Panc1 (cell line): ENCODE results near the gene PTX4. TPM values are rescaled to one million over a fixed set of nuclear protein-coding genes. Genes with fewer than 3 reads are reported as not detected.

Experiments used
- ATAC-seq: fragments of 200-7000 bp; cut with Tn5 transposase; 2 replicates; pipeline ENCODE4 v1.9.1; 2020; ENCODE audit warnings: mild to moderate bottlenecking, moderate library complexity
- BruUV-seq: library from RNA; stranded (reverse); fragments of 400-500 nt; replicated peaks from 2 replicates; lab custom pipeline; 2021; lab: Mats Ljungman, UMichigan
- CTCF ChIA-PET: fragments of 300-600 bp; sonication (Branson Sonifier 250); formaldehyde crosslinking; loops from one replicate; lab custom pipeline; 2022; ENCODE audit warnings: antibody characterized with exemption; lab: Charles Lee
- POLR2A ChIA-PET: fragments of 300-600 bp; sonication (Branson Sonifier 250); formaldehyde crosslinking; loops from one replicate; lab custom pipeline; 2022; ENCODE audit warnings: antibody characterized with exemption; lab: Charles Lee
- DNase-seq: peaks from one replicate; pipeline ENCODE4 v3.0.0-alpha.2; 2010; ENCODE audit warnings: low read depth, low spot score
- H3K27ac ChIP-seq: 2 replicates; pipeline ENCODE4 v1.5.1; 2011; ENCODE audit warnings: mild to moderate bottlenecking, low read length, inconsistent platforms
- H3K27me3 ChIP-seq: fragments of 200-500 bp; sonication (Bioruptor generic); 2 replicates; pipeline ENCODE4 v1.6.0; 2014; ENCODE audit warnings: low read length, inconsistent platforms; ENCODE audit not compliant: control insufficient read depth, insufficient read depth
- H3K36me3 ChIP-seq: fragments of 200-500 bp; sonication (Bioruptor generic); 2 replicates; pipeline ENCODE4 v1.5.1; 2014; ENCODE audit warnings: inconsistent platforms, mild to moderate bottlenecking, low read length, moderate library complexity; ENCODE audit not compliant: control insufficient read depth, insufficient read depth
- H3K4me1 ChIP-seq: 2 replicates; pipeline ENCODE4 v1.5.1; 2011; ENCODE audit warnings: inconsistent platforms, mild to moderate bottlenecking, low read length, moderate library complexity; ENCODE audit not compliant: control insufficient read depth, insufficient read depth
- H3K4me3 ChIP-seq, 2 experiments: 2 replicates each; pipeline ENCODE4 v1.5.1; 2011 to 2012; ENCODE audit warnings: low read depth in 2 of 2, low read length in 2 of 2, mild to moderate bottlenecking in 2 of 2, inconsistent platforms in 1 of 2, moderate library complexity in 1 of 2
- H3K9me3 ChIP-seq: fragments of 200-500 bp; sonication (Bioruptor generic); 2 replicates; pipeline ENCODE4 v1.5.1; 2014; ENCODE audit warnings: low read depth, mild to moderate bottlenecking, inconsistent platforms, low read length, moderate library complexity; ENCODE audit not compliant: control insufficient read depth, insufficient read depth
- CTCF ChIP-seq: fragments of 450-650 bp; IDR thresholded peaks from 2 replicates; pipeline ENCODE4 v1.5.1; 2017; ENCODE audit warnings: mild to moderate bottlenecking
- POLR2AphosphoS5 ChIP-seq: IDR thresholded peaks from 2 replicates; pipeline ENCODE4 v1.6.1; 2012; ENCODE audit warnings: mild to moderate bottlenecking, low read depth, low read length, moderate library complexity
- REST ChIP-seq, 2 experiments: IDR thresholded peaks; 2 replicates each; pipeline ENCODE4 v1.6.1; 2011 to 2012; ENCODE audit warnings: low read depth in 2 of 2, control low read depth in 1 of 2, low read length in 1 of 2, mild to moderate bottlenecking in 1 of 2, moderate library complexity in 1 of 2; ENCODE audit not compliant: insufficient read depth in 1 of 2
- SIN3A ChIP-seq: IDR thresholded peaks from 2 replicates; pipeline ENCODE4 v1.6.1; 2012; ENCODE audit warnings: low read depth, mild to moderate bottlenecking, low read length, moderate library complexity, borderline replicate concordance; ENCODE audit not compliant: insufficient read depth
- TCF7L2 ChIP-seq: IDR thresholded peaks from 2 replicates; pipeline ENCODE4 v1.6.1; 2011; ENCODE audit warnings: mild to moderate bottlenecking, low read depth, low read length, inconsistent platforms
- in situ Hi-C: cut with HindIII; loops from 2 replicates; pipeline ENCODE4 v1.10.0; 2016; ENCODE audit warnings: low sequenced_read_pairs, low pct_unique_long_range_greater_than_20kb
- intact Hi-C: fragments of 100-400 bp; cut with micrococcal nuclease; formaldehyde crosslinking; loops from one replicate; pipeline ENCODE4 v1.10.0; 2022; ENCODE audit not compliant: unreplicated experiment
- total RNA-seq: library from RNA; stranded (reverse); gene quantifications from one replicate; pipeline ENCODE4 v1.2.1, GENCODE V29; 2021; ENCODE audit not compliant: unreplicated experiment

The PTX4 gene
- total RNA-seq, 1 experiment from 2014 or later: not detected

- no peak for ATAC-seq
- intact Hi-C loops: no loop called here
- Histone ChIP-seq H3K9me3 (no peaks in the 10 kb centered on the region), H3K27me3 (no peaks in the 10 kb centered on the region), H3K36me3 (no peaks in the 10 kb centered on the region), H3K4me1 (no peaks in the 10 kb centered on the region), H3K4me3 (no peak overlapping the region), H3K27ac (no peak overlapping the region)
- no TSS peak for BruUV-seq
- in situ Hi-C loops: no loop called here
- DNase-seq: no peak
- CTCF ChIA-PET: no interaction called here
- TF ChIP-seq SIN3A: no peak
- TF ChIP-seq CTCF: no peak
- no peak for TF ChIP-seq POLR2AphosphoS5
- TF ChIP-seq TCF7L2: no peak
- no peak for TF ChIP-seq REST (IDR thresholded peaks at IDR 0.05; ENCODE audit: insufficient read depth in 1 of 2, low read depth in 2 of 2, low read length in 1 of 2)
- POLR2A ChIA-PET: no interaction called here
These were observed 29.9 kb upstream of the PTX4 start for GRCh38 chr16:1518626-1519135.

GRCh38 chr16:1514507-1514906 is 25.8 kb upstream of the PTX4 start:
- TF ChIP-seq SIN3A: no peak
- intact Hi-C loops: no loop called here
- ATAC-seq (no peak), DNase-seq (no peak)
- POLR2A ChIA-PET: no interaction called here
- no peaks in the 10 kb centered on the region for H3K36me3 ChIP-seq
- H3K4me1 ChIP-seq: no peaks in the 10 kb centered on the region
- H3K4me3 ChIP-seq: no peak overlapping the region
- H3K27me3 ChIP-seq: no peaks in the 10 kb centered on the region
- CTCF ChIA-PET: no interaction called here
- no peaks in the 10 kb centered on the region for H3K9me3 ChIP-seq
- TSS peak; percentile 57 for BruUV-seq
- no peak overlapping the region for H3K27ac ChIP-seq
- in situ Hi-C loops: no loop called here

- POLR2A ChIA-PET: no interaction called here
- BruUV-seq: no TSS peak
- intact Hi-C loops: no loop called here
- Histone ChIP-seq H3K27ac (no peak overlapping the region), H3K4me1 (no peaks in the 10 kb centered on the region), H3K27me3 (no peaks in the 10 kb centered on the region), H3K4me3 (no peak overlapping the region), H3K9me3 (no peaks in the 10 kb centered on the region), H3K36me3 (no peaks in the 10 kb centered on the region)
- no peak for DNase-seq
- CTCF ChIA-PET: no interaction called here
- no peak for ATAC-seq
- TF ChIP-seq CTCF (no peak), POLR2AphosphoS5 (no peak), SIN3A (no peak), REST (IDR thresholded peaks at IDR 0.05; ENCODE audit: insufficient read depth in 1 of 2, low read depth in 2 of 2, low read length in 1 of 2) (no peak), TCF7L2 (no peak)
- in situ Hi-C loops: no loop called here
These were observed 24.0 kb upstream of the PTX4 start for GRCh38 chr16:1512774-1513173.
